CD4-positive, alpha-beta T cell treated with Interleukin-17A for 1 hour (primary cell): Measurements from ENCODE around the gene FBLN2.

ENCODE experiments used
- DNase-seq: peaks from one replicate; pipeline ENCODE4 v3.0.0-alpha.2; 2020

Gene FBLN2

GRCh38 chr3:13671482-13672233 lies 122.7 kb downstream of the FBLN2 start:
- DNase-seq = no peak

GRCh38 chr3:13673207-13673606 lies 124.3 kb downstream of the FBLN2 start:
- DNase-seq = no peak

DNA sequence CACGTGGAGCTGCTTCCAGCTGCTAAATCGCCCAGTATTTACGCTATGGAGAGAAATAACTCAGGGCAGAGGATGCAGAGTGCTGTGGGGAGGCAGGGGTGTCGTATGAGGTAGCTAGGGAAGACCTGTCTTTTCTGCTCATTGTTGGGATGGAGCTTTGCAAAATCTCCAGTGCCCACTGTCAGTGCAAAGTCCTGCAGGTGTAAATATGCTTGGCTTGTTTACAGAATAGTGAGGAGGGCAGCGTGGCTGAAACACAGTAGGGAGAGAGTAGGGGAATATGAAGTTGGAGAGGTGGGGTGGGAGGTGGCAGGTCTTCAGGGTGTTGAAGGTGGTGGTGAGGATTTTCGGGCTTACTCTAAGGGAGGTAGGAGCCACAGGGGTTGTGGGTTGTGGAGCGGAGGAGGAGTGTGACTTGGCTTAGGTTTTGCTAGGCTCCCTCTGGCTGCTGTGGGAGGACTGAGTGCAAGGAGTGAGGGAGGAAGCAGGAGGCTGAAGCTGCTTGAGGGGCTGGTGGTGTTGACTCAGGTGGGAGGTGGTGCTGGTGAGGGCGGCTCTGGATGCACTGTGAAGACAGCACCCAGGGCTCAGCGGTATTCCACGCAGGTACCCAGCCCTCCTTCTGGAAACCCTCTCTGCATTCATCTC lies 125.7 kb downstream of the FBLN2 start:
- no peak for DNase-seq

GRCh38 chr3:13676356-13677017 lies 127.6 kb downstream of the FBLN2 start:
- no peak for DNase-seq

DNA sequence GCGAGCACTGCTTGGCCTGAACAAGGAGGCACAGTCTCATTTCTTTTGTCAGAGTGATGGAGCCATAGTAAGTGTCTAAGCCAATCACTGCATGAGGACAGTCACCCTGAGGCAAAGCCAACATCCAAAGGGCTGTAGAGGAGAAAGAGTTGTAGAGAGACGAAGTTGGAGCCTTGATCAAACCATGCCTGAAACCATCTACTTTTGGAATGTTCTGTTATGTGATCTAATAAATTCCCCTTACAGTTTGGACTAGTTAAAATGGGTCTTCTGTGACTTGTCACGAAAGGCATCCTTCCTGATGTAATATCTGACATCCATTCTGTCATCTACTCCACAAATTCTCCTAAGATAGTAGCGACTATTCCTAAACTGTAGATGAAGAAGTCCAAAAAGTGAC lies 128.3 kb downstream of the FBLN2 start:
- no peak for DNase-seq

DNA sequence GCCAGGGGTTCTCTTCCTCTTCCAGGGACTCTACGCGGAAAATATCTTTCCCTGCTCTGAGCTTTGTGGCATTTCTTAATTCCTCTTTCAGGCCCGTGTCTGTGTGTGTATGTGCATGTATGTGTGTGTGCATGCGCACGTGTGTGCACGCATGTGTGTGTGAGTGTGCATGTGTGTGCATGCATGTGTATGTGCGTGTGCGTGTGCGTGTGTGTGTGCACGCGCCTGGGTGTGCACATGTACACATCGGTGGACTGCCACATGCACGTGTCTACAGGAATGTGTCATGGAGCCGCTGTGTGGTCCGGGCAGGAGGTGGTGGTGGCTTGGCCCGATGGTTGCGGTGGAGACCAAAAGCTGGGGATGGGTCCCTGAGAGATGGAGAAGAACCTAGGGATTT lies 133.0 kb downstream of the FBLN2 start:
- DNase-seq = no peak

- no peak for DNase-seq
These were observed 133.5 kb downstream of the FBLN2 start for GRCh38 chr3:13682331-13683013.

GRCh38 chr3:13683288-13683687 lies 134.4 kb downstream of the FBLN2 start:
- DNase-seq = no peak

GRCh38 chr3:13683772-13684171 lies 134.8 kb downstream of the FBLN2 start:
- DNase-seq = no peak

DNA sequence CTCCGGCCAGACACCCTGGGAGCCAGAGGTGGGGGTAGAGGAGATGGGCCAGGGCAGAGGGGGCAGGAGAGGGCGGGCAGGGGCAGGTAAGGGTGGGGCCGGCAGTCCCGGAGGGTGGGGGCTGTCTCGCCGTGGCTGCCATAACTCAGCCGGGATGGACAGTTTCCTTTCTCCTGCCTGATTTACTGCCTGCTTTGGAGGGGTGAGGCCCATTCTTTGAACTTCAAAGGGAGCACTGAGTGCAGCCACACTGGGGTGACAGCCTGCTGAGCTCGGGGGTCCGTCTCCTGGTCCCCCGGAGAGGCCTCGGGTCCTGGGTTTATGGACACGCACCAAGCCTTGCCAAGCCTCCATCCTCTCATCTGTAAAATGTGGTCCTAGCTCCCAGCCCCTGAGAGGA lies 135.4 kb downstream of the FBLN2 start:
- DNase-seq = no peak

DNA sequence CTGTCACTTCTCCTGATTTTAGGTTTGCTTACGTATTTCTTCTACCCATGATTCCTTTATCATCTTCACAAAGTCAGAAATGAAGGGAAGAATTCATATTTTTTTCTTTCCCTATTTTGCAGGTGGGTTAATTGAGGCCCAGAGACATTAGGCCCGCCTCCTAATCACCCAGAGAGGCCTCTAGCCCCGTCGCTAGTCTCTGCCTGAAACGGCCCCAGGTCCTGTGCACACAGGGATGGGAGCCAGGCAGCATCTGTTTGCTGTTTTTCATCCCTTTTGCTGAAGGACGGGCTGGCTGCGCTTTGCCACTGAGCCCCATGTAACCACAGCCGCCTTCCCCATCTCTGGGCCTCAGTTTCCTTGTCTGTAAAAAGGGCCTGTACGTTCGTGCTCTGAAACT lies 135.9 kb downstream of the FBLN2 start:
- no peak for DNase-seq

DNA sequence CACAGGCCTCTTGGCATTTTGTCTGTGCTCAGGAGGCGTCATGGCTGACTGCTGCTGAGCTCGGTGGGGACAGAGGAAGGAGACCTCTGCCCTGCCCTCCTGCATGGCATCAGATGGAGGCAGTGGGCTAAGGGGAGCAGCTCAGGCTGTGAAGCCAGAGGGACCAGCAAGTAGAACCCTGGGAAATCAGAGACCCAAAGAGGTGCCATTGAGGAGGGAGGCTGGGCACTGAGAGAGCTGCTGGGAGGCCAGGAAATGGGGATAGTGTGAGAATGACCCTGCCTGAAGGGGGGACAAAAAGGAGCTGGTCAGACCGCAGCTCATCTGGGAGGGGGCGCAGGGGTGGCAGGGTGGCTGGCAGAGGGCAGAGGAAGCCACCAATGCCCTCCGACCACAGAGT lies 136.8 kb downstream of the FBLN2 start:
- no peak for DNase-seq

DNA sequence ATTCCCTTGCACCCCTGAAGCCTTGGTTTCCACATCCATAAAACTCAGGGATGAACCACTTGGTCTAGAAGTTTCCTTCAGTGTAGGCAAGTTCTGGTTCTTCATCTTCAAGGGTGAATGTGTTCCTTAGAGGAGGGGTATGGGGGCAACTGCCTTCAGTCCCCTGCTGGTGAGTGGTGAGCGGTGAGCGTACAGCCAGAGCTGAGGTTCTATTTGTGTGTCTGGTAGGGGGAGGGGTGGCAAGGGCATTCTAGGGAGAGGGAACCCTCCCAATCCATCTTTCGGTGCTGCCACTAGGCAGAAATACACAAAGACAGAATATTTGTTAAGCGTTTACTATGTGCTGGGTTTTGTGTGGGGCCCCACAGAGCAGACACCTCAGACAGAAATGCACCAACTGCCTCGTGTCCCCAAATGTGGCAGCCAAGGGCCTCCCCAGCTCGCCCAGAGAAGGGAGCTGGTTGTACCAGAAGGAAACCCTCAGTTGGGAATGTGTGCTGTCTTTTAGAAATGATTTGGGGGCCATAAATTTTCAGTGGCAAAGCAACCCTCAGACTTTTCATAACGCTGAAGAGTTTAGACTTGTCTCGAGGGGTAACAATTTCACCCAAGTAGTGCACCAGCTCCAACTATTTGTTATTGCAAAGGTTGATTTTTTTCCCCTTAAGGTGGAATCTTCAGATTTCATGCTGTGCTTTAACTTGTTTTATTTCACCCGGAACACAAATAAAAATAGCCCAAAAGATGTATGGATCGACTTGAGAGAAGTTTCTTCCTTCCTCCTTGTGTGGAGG lies 137.6 kb downstream of the FBLN2 start:
- DNase-seq = no peak

GRCh38 chr3:13687517-13687943 lies 138.6 kb downstream of the FBLN2 start:
- DNase-seq = no peak
